ENCODE results near the gene NCR3LG1.
A peak's percentile ranks its signal among the peaks of the same experiment; 100 is the strongest.

NCR3LG1 gene

DNA sequence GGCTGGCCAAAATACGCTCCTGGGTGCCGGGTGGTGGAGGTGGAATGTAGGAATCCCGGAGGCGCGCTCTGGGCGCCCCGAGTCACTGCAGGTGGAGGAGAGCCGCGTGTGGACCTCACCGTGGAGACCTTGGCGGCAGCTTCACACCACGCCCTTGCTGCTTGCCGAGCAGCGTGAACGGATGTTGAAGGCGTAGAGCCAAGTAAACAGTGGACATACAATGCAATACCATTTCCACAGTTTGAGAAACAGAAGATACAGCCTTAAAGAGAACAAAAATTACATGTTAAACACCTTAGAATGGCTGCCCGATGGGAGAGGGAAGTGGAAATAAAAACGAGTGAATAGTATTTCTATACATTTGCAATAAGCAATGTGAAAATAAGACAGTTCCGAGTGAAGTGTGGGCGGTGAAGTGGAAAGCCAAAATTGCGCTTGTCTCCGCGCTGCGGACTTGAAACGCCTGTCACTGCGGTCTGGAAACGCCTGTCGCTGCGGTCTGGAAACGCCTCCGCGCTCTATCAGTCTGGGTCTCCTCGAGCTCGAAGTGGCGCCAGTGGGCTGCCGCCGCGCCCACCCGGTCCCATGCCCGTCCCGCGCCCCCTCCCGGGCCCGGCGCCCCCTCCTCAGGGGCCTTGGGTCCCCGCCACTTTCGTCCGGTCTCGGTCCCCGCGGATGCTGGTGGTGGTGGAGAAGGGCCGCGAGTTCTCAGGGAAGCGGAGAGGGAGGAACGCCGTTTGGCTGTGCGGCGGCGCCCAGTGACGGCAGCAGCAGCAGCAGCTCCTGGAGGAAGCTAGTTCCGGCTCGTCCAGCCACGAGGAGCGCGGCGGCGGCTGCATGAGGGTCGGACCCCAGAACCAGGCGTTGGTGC is 1.6 kb downstream of the NCR3LG1 start:
- Histone ChIP-seq H3K4me1 (ENCODE audit: control insufficient read depth, low read length) (peaks cover 43% of the 10 kb centered on the region), H3K9me2 (replicated peaks; ENCODE audit: control insufficient read depth, low read length) (no peaks in the 10 kb centered on the region), H3K27ac (ENCODE audit: low read depth, low read length) (peak overlapping the region; percentile 95), H3K4me2 (ENCODE audit: low read length) (peak overlapping the region; percentile 74), H3K79me2 (ENCODE audit: control insufficient read depth, low read length) (peaks cover 60% of the 10 kb centered on the region), H3K27me3 (ENCODE audit: control insufficient read depth, low read length) (peaks cover 3% of the 10 kb centered on the region; the same call in 1 of the 2 replicates), H4K20me1 (ENCODE audit: control insufficient read depth, insufficient read depth, low read depth, low read length) (no peaks in the 10 kb centered on the region; the same call in 1 of the 2 replicates), H3K4me3 (ENCODE audit: low read length) (peak overlapping the region; percentile 77), H3K9me3 (ENCODE audit: control insufficient read depth, insufficient read depth, low read length) (no peaks in the 10 kb centered on the region), H3K36me3 (ENCODE audit: control insufficient read depth, low read length) (peaks cover 53% of the 10 kb centered on the region), H3F3A (ENCODE audit: control insufficient read depth, insufficient read depth) (peaks cover 23% of the 10 kb centered on the region)
- TF ChIP-seq EZH2phosphoT487 (IDR thresholded peaks at IDR 0.05; ENCODE audit: borderline replicate concordance, low read length) = no peak
- TF ChIP-seq, protein P1, sequence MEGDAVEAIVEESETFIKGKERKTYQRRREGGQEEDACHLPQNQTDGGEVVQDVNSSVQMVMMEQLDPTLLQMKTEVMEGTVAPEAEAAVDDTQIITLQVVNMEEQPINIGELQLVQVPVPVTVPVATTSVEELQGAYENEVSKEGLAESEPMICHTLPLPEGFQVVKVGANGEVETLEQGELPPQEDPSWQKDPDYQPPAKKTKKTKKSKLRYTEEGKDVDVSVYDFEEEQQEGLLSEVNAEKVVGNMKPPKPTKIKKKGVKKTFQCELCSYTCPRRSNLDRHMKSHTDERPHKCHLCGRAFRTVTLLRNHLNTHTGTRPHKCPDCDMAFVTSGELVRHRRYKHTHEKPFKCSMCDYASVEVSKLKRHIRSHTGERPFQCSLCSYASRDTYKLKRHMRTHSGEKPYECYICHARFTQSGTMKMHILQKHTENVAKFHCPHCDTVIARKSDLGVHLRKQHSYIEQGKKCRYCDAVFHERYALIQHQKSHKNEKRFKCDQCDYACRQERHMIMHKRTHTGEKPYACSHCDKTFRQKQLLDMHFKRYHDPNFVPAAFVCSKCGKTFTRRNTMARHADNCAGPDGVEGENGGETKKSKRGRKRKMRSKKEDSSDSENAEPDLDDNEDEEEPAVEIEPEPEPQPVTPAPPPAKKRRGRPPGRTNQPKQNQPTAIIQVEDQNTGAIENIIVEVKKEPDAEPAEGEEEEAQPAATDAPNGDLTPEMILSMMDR (IDR thresholded peaks at IDR 0.05; ENCODE audit: low read depth, low read length, poor library complexity, severe bottlenecking) = no peak

DNA sequence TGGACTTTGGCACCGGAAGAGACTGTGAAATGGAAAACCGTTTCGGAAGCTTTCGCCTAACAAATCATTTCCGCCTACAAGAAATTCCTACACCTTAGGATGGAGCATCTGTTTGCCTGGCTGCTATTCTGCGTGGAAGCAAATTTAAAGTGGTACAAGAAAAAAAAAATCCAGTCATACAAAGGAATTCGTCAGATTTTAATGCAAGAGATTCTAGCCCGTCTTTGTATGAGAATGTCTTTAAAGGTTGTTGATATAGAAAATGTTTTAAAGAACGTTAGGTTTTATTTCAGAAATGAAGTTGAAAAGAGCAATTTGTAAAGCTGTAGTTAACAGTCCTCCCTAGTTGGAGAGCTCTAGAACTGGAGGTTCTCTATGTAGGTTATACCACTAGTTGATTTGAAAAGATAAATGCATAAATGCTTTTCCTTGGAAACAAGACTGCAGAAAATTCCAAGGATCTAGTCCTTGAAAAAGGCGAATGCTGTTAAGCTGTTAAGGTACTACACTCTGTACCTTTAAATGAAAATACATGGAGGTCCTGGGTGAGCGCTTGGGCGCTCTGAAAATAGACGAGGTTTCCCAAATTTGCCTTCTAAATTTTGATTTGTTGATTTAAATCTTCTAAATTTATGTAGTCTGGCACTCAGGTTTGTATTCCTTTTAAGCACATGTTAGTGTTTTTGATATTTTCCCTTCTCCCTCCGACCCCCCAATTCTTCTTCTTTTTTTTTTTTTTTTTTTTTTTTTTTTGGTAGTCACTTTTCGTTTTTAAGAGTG is 2.4 kb downstream of the NCR3LG1 start:
- Histone ChIP-seq H3K27ac (ENCODE audit: low read depth, low read length) (peak overlapping the region; percentile 95), H3K4me1 (ENCODE audit: control insufficient read depth, low read length) (peaks cover 46% of the 10 kb centered on the region), H3K4me2 (ENCODE audit: low read length) (peak overlapping the region; percentile 74), H3K9me3 (ENCODE audit: control insufficient read depth, insufficient read depth, low read length) (no peaks in the 10 kb centered on the region), H4K20me1 (ENCODE audit: control insufficient read depth, insufficient read depth, low read depth, low read length) (no peaks in the 10 kb centered on the region; the same call in 1 of the 2 replicates), H3K9me2 (replicated peaks; ENCODE audit: control insufficient read depth, low read length) (no peaks in the 10 kb centered on the region), H3K4me3 (ENCODE audit: low read length) (peak overlapping the region; percentile 77), H3K36me3 (ENCODE audit: control insufficient read depth, low read length) (peaks cover 60% of the 10 kb centered on the region), H3K27me3 (ENCODE audit: control insufficient read depth, low read length) (peaks cover 3% of the 10 kb centered on the region; the same call in 1 of the 2 replicates), H3K79me2 (ENCODE audit: control insufficient read depth, low read length) (peaks cover 68% of the 10 kb centered on the region), H3F3A (ENCODE audit: control insufficient read depth, insufficient read depth) (peaks cover 23% of the 10 kb centered on the region)
- TF ChIP-seq EZH2phosphoT487 (IDR thresholded peaks at IDR 0.05; ENCODE audit: borderline replicate concordance, low read length) = no peak
- TF ChIP-seq, protein P1 (IDR thresholded peaks at IDR 0.05; ENCODE audit: low read depth, low read length, poor library complexity, severe bottlenecking) = no peak

DNA sequence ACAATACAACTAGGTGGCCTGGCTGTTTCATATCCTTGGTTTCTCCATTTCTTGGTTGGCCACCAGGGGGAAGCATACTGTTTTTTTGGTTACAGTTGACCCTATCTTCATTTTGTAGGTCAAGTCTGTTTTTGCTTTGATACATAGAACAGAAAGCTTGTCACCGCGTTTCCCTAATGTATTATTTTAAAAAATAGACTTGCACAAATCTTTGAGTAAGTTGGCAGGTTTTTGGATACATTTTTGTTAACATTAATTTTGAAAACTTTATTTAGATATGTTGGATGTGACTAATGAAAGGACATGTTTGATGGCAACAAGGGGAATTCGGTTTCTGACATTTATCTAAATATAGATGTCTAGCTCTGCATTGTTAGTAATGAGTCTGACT is 3.0 kb downstream of the NCR3LG1 start:
- Histone ChIP-seq H4K20me1 (ENCODE audit: control insufficient read depth, insufficient read depth, low read depth, low read length) (no peaks in the 10 kb centered on the region; the same call in 1 of the 2 replicates), H3F3A (ENCODE audit: control insufficient read depth, insufficient read depth) (peaks cover 23% of the 10 kb centered on the region), H3K79me2 (ENCODE audit: control insufficient read depth, low read length) (peaks cover 74% of the 10 kb centered on the region), H3K4me2 (ENCODE audit: low read length) (peak overlapping the region; percentile 74), H3K4me3 (ENCODE audit: low read length) (peak overlapping the region; percentile 77), H3K9me2 (replicated peaks; ENCODE audit: control insufficient read depth, low read length) (no peaks in the 10 kb centered on the region), H3K27ac (ENCODE audit: low read depth, low read length) (peak overlapping the region; percentile 95), H3K27me3 (ENCODE audit: control insufficient read depth, low read length) (peaks cover 3% of the 10 kb centered on the region; the same call in 1 of the 2 replicates), H3K4me1 (ENCODE audit: control insufficient read depth, low read length) (peaks cover 46% of the 10 kb centered on the region), H3K9me3 (ENCODE audit: control insufficient read depth, insufficient read depth, low read length) (no peaks in the 10 kb centered on the region), H3K36me3 (ENCODE audit: control insufficient read depth, low read length) (peaks cover 66% of the 10 kb centered on the region)
- TF ChIP-seq, protein P1 (IDR thresholded peaks at IDR 0.05; ENCODE audit: low read depth, low read length, poor library complexity, severe bottlenecking) = peak; percentile 61
- no peak for TF ChIP-seq EZH2phosphoT487 (IDR thresholded peaks at IDR 0.05; ENCODE audit: borderline replicate concordance, low read length)
